ENCODE data around the gene ELK4.

DNA sequence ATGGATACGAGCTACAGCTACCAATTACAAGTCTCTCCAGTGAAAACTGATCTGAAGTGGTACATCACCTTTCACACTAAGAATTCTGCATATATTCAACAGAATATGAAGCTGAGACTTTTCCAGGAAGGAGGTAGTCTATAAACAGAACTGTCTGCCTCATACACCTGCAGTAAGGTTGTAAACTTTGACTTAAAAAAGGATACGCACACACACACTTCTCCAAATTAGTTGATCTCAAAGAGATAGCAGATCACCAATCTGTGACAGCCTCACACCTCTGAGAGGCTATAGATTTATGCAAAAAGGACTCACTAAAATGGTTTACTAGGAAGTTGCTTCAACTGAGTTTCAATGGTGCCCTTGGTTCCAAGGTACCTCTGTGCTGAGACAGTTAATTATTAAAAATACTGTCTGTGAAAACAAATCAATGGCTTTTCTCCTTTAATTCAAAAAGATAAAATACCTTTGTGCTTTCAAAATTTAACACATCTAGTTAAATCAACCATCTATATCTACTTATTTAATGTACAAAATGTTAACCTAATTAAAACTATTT, 17.9 kb downstream of the ELK4 start:
- TF ChIP-seq REST (IDR thresholded peaks at IDR 0.05; ENCODE audit: insufficient read depth in 1 of 2, low read depth in 2 of 2, low read length in 2 of 2), result no peak
- no peak for TF ChIP-seq TAF1 (IDR thresholded peaks at IDR 0.05; ENCODE audit: borderline replicate concordance, insufficient read depth, low read length)
